ENCODE results near the gene EXOC3. TPM values are rescaled to one million over a fixed set of nuclear protein-coding genes. Genes with fewer than 3 reads are reported as not detected.
A peak's percentile ranks its signal among the peaks of the same experiment; 100 is the strongest.

Gene EXOC3
- total RNA-seq, 1 donor, result 32.4 TPM

DNA sequence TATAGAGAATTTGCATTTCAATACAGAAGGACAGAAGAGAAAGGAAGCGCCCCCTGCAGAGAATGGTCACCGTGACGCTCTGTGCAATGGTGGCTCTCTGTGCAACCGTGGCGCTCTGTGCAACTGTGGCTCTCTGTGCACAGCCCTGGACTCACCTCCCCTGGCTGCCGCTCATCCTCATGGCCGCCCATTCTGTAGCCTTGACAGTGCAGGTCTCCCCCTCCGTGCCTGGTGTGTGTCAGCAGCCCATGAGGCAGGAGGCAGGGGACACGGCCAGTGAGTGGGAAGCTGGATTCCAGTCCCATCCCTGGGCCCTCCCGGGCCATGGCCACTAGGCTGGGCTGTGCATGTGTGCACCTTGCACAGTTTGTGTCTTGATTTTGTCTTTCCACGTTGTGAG is 12.0 kb downstream of the EXOC3 start:
- DNase-seq (ENCODE audit: low read depth), result no peak
- TF ChIP-seq, protein P1, sequence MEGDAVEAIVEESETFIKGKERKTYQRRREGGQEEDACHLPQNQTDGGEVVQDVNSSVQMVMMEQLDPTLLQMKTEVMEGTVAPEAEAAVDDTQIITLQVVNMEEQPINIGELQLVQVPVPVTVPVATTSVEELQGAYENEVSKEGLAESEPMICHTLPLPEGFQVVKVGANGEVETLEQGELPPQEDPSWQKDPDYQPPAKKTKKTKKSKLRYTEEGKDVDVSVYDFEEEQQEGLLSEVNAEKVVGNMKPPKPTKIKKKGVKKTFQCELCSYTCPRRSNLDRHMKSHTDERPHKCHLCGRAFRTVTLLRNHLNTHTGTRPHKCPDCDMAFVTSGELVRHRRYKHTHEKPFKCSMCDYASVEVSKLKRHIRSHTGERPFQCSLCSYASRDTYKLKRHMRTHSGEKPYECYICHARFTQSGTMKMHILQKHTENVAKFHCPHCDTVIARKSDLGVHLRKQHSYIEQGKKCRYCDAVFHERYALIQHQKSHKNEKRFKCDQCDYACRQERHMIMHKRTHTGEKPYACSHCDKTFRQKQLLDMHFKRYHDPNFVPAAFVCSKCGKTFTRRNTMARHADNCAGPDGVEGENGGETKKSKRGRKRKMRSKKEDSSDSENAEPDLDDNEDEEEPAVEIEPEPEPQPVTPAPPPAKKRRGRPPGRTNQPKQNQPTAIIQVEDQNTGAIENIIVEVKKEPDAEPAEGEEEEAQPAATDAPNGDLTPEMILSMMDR (IDR thresholded peaks at IDR 0.05; ENCODE audit: insufficient read depth, low read depth, low read length), result no peak
- no peak overlapping the region for H3K4me3 ChIP-seq (ENCODE audit: low read depth, low read length)

DNA sequence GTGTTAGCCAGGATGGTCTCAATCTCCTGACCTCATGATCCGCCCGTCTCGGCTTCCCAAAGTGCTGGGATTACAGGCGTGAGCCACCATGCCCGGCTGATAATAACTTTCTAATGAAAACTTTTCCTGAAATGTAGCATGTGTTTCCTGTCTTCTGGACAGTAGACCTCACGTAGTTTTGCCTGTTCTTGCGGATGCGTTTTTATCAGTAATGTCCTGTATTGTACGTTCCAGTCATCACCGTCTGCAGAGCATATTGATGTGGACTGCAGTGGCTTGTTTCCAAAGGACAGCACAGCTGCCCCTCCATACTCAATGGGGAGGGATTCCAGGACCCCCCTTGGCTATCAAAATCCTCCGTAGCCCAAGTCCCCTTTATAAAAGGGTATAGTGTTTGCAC is 12.8 kb downstream of the EXOC3 start:
- TF ChIP-seq, protein P1 (IDR thresholded peaks at IDR 0.05; ENCODE audit: insufficient read depth, low read depth, low read length), result no peak
- no peak for DNase-seq (ENCODE audit: low read depth)
- no peak overlapping the region for H3K4me3 ChIP-seq (ENCODE audit: low read depth, low read length)

DNA sequence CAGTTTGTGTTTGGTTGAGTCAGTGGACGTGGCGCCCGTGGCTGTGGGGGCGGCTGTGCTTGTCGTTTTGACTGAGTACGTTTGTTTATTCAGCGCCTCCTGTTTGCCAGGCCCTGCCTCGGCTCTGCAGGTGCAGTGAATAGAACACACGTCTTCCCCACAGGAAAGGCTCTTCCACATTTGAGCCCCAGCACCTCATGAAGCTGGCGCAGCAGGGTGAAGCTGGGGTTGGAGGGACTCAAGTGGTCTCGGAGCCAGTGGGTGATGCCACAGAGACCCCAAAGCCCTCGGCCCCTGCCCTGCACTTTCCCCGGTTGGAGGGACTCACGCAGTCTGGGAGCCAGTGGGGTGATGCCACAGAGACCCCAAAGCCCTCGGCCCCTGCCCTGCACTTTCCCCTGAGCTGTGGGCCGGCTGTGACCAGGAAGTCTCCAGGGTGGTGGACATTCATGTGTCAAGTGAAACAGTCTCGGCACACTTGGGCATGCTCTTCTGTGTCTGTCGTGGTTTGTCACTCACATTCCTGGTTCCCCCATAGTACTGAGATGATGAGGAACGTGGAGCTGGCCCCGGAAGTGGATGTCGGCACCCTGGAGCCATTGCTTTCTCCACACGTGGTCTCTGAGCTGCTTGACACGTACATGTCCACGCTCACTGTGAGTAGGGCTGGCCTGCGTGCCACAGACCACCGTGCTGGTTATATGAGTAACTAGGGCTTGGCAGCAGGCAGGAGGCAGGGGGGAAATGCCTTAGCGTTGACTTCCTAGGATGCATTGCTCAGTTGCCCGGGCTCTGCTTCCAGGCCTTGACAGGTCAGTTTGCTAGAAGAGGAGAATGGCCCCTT is 13.6 kb downstream of the EXOC3 start:
- no peak overlapping the region for H3K4me3 ChIP-seq (ENCODE audit: low read depth, low read length)
- TF ChIP-seq, protein P1 (IDR thresholded peaks at IDR 0.05; ENCODE audit: insufficient read depth, low read depth, low read length), result no peak
- no peak for DNase-seq (ENCODE audit: low read depth)

DNA sequence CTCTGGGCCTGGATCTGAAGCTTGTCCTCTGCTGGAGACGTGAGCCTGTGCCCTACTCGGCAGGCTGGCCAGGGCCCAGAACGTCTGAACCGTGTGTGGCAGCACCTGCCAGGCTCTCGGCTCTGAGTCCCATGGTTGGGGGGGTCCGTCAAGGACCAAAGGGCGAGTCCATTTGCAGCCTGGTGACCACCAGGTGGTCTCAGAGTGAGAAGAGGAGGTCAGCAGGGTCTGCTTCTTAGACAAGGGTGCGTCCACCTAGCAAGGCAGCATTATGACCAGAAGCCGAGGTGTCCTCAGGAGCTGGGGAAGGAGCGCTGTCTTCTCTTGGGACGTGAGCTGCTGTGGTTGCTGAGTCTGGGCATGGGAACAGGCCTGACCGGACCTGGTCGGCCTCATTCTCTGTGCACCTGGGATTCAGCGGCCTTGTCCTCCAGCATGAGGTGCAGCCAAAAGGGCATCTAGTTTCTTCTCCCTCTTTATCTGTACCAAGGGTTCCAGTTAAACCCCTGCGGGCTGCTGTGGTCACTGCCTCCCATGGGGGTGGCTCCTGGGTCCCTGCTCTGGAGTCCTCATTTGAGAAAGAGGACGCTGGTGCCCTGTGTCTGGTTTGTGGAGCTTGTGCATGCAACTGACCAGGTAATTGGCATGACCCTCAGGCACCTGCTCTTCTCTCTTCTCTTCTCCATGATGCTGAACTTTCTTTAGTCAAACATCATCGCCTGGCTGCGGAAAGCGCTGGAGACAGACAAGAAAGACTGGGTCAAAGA is 14.4 kb downstream of the EXOC3 start:
- no peak for DNase-seq (ENCODE audit: low read depth)
- TF ChIP-seq, protein P1 (IDR thresholded peaks at IDR 0.05; ENCODE audit: insufficient read depth, low read depth, low read length), result no peak
- no peak overlapping the region for H3K4me3 ChIP-seq (ENCODE audit: low read depth, low read length)

DNA sequence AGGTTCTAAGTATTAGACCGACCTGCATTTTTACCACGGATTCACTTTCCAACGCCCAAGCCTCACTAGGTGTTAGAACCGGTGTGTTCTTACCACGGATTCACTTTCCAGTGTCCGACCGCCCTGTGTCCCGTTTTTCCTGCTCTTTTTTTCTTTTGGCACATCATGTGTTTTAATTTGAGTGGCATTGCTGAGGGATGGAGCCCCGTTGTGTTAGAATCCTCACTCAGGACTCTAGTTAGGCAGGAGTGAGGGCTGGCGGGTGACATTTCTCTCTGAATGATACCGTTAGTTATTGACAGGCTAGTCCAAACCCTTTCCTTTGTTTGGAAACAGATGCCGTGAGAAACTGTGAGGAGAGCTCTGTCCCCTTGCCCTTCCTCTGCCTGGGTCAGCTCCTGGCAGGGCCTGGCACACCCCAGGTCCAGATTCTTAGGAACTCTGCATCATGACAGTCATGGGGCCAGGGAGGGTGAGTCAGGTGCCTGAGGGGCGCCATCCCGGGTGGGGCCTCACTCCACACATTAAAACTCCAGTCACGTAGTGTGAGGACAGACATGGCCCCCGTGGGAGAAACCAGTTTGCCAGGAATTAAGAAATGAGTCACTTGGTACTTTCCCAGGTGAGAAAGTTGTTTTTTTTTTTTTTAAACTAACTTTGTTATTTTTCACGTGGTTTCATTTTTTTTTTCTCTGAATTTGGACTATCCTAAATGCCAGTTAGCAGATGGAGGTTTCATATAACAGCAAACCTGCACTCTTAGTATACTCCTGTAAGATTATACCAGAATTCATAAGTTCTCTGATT is 15.8 kb downstream of the EXOC3 start:
- peak; percentile 35 for DNase-seq (ENCODE audit: low read depth)
- TF ChIP-seq, protein P1 (IDR thresholded peaks at IDR 0.05; ENCODE audit: insufficient read depth, low read depth, low read length), result no peak
- H3K4me3 ChIP-seq (ENCODE audit: low read depth, low read length), result no peak overlapping the region

DNA sequence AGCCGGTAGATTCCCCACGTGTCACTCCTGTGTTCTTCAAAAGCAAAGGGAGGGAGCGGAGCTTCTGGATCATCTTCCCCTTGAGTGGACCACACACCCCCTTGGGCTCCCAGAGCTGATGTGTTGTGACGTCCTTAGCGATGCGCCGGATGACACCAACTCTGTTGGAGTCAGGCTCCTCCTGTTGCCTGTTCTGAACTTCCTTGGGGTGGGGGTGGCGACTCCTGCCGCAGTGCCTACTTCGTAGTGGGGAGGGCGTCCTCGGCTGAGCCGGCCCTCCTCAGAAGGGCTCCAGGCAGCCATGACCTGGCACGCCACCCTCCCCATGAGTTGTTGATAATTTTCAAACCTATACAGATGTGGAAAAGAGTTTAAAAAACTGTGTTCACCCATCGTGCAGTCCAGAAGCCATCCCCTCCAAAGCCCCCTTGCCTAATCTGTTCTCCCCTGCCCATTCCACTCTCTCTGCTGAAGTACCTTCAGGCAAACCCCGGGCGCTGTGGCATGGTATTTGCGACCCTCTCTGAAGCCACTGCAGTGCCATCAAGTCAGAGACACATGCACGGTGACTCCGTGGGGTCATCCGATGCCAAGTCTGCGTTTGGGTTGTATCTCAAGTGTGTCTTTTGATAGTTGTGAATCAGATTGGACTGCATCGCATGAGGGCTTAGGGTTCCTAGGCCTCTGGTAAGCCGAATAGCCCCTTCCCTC is 16.7 kb downstream of the EXOC3 start:
- DNase-seq (ENCODE audit: low read depth), result no peak

More for the DNA sequence above, 16.7 kb downstream of the EXOC3 start:
- TF ChIP-seq, protein P1 (IDR thresholded peaks at IDR 0.05; ENCODE audit: insufficient read depth, low read depth, low read length), result no peak
- H3K4me3 ChIP-seq (ENCODE audit: low read depth, low read length), result no peak overlapping the region
